HCT116 (cell line): Measurements from ENCODE around the gene SLCO2A1. TPM values are rescaled to one million over a fixed set of nuclear protein-coding genes. Genes with fewer than 3 reads are reported as not detected.
"Not testable (repeated sequence)": the region's sequence is repeated elsewhere in the genome, so short reads cannot be mapped to it uniquely, and the experiment has no call there.

Experiments used
- ATAC-seq: fragments of 200-7000 bp; cut with Tn5 transposase; 2 replicates; pipeline ENCODE4 v1.9.1; 2020; ENCODE audit warnings: mild to moderate bottlenecking, moderate library complexity
- BruUV-seq: library from RNA; stranded (reverse); fragments of 400-500 nt; replicated peaks from 2 replicates; lab custom pipeline; 2021; lab: Mats Ljungman, UMichigan
- CTCF ChIA-PET: fragments of 300-600 bp; sonication (Branson Sonifier 250); formaldehyde crosslinking; loops from one replicate; lab custom pipeline; 2021; ENCODE audit warnings: antibody characterized with exemption; lab: Charles Lee
- POLR2A ChIA-PET: fragments of 300-600, 350-600 bp; sonication (Branson Sonifier 250); formaldehyde crosslinking; loops from one replicate; lab custom pipeline; 2021; ENCODE audit warnings: antibody characterized with exemption; lab: Charles Lee
- RAD21 ChIA-PET, 2 experiments: fragments of 300-600 bp; sonication (Branson Sonifier 250); formaldehyde crosslinking; loops; one replicate each; lab custom pipeline; 2023; ENCODE audit warnings: low total read pairs in 2 of 2; ENCODE audit not compliant: uncharacterized antibody in 2 of 2, unreplicated experiment in 2 of 2, low non-redundant PET in 1 of 2; lab: Charles Lee
- DNase-seq: peaks from one replicate; pipeline ENCODE4 v3.0.0-alpha.2; 2010; ENCODE audit warnings: low read depth, low spot score
- H2AFZ ChIP-seq: fragments of 200-600 bp; shearing (Covaris generic), sonication (generic); 2 replicates; pipeline ENCODE4 v1.6.1; 2017; ENCODE audit warnings: low read depth, mixed run types, mixed read lengths, antibody characterized with exemption, low read length; ENCODE audit not compliant: poor library complexity, severe bottlenecking
- H3K27ac ChIP-seq: 2 replicates; pipeline ENCODE4 v1.5.1; 2012; ENCODE audit warnings: low read depth, low read length
- H3K27me3 ChIP-seq: fragments of 200-600 bp; sonication (generic); 2 replicates; pipeline ENCODE4 v1.6.1; 2016; ENCODE audit warnings: mixed run types, low read length, mixed read lengths; ENCODE audit not compliant: insufficient read depth
- H3K36me3 ChIP-seq, 2 experiments: fragments of 200-500 bp in 1 of 2; fragments of 200-600 bp in 1 of 2; sonication (Bioruptor generic) in 1 of 2; sonication (generic) in 1 of 2; 2 replicates each; pipeline versions ENCODE4 v1.5.1 to v1.6.1; 2014 to 2016; ENCODE audit warnings: low read length in 2 of 2, inconsistent platforms in 1 of 2, mixed read lengths in 1 of 2, mixed run types in 1 of 2; ENCODE audit not compliant: insufficient read depth in 2 of 2, control insufficient read depth in 1 of 2
- H3K4me1 ChIP-seq, 2 experiments: fragments of 200-600 bp in 1 of 2; sonication (generic) in 1 of 2; 2 replicates each; pipeline versions ENCODE4 v1.5.1 to v1.6.1; 2012 to 2017; ENCODE audit warnings: low read length in 2 of 2, inconsistent platforms in 1 of 2, mild to moderate bottlenecking in 1 of 2, mixed read lengths in 1 of 2, mixed run types in 1 of 2, moderate library complexity in 1 of 2; ENCODE audit not compliant: insufficient read depth in 2 of 2, control insufficient read depth in 1 of 2
- H3K4me2 ChIP-seq: fragments of 200-600 bp; sonication (generic); 2 replicates; pipeline ENCODE4 v1.6.1; 2017; ENCODE audit warnings: mixed run types, low read length, mixed read lengths
- H3K4me3 ChIP-seq, 2 experiments: fragments of 200-600 bp in 1 of 2; sonication (generic) in 1 of 2; replicated peaks in 1 of 2; 2 replicates each; pipeline ENCODE4 v1.5.1; 2011 to 2016; ENCODE audit warnings: low read length in 2 of 2, control low read depth in 1 of 2, low read depth in 1 of 2, mild to moderate bottlenecking in 1 of 2, mixed read lengths in 1 of 2, mixed run types in 1 of 2
- H3K79me2 ChIP-seq: fragments of 200-600 bp; sonication (generic); 2 replicates; pipeline ENCODE4 v1.6.1; 2017; ENCODE audit warnings: mild to moderate bottlenecking, mixed run types, low read length, moderate library complexity, mixed read lengths; ENCODE audit not compliant: insufficient read depth
- H3K9ac ChIP-seq: fragments of 200-600 bp; sonication (generic); 2 replicates; pipeline ENCODE4 v1.6.1; 2016; ENCODE audit warnings: low read length, mixed read lengths
- H3K9me2 ChIP-seq: fragments of 200-600 bp; sonication (generic), shearing (Covaris generic); 2 replicates; pipeline ENCODE4 v1.6.1; 2017; ENCODE audit warnings: mixed run types, mild to moderate bottlenecking, moderate library complexity; ENCODE audit not compliant: insufficient read depth
- H3K9me3 ChIP-seq, 2 experiments: fragments of 200-500 bp in 1 of 2; fragments of 200-600 bp in 1 of 2; sonication (Bioruptor generic) in 1 of 2; sonication (generic) in 1 of 2; 2 replicates each; pipeline ENCODE4 v1.6.1; 2014 to 2017; ENCODE audit warnings: low read length in 2 of 2, mixed read lengths in 2 of 2, inconsistent platforms in 1 of 2, low read depth in 1 of 2, mild to moderate bottlenecking in 1 of 2, mixed run types in 1 of 2, moderate library complexity in 1 of 2; ENCODE audit not compliant: control insufficient read depth in 1 of 2, insufficient read depth in 1 of 2
- H4K20me1 ChIP-seq: fragments of 200-600 bp; sonication (generic), shearing (Covaris generic); 2 replicates; pipeline ENCODE4 v1.6.1; 2017; ENCODE audit warnings: mixed run types, mild to moderate bottlenecking, moderate library complexity; ENCODE audit not compliant: insufficient read depth
- CEBPB ChIP-seq: IDR thresholded peaks from 2 replicates; pipeline ENCODE4 v1.6.1; 2012; ENCODE audit warnings: low read depth
- CTCF ChIP-seq, 3 experiments: fragments of 200-600 bp in 1 of 3; sonication (generic) in 1 of 3; IDR thresholded peaks in 2 of 3; conservative IDR thresholded peaks in 1 of 3; 2 replicates each; pipeline ENCODE4 v1.5.1; 2012 to 2017; ENCODE audit warnings: low read depth in 2 of 3, low read length in 2 of 3, antibody characterized with exemption in 1 of 3, borderline replicate concordance in 1 of 3, control low read depth in 1 of 3, mild to moderate bottlenecking in 1 of 3, mixed read lengths in 1 of 3, mixed run types in 1 of 3, moderate library complexity in 1 of 3; ENCODE audit not compliant: insufficient read depth in 1 of 3
- EGR1 ChIP-seq: IDR thresholded peaks from 2 replicates; pipeline ENCODE4 v1.6.1; 2012; ENCODE audit warnings: low read depth
- ELF1 ChIP-seq: IDR thresholded peaks from 2 replicates; pipeline ENCODE4 v1.6.1; 2012; ENCODE audit warnings: low read depth, borderline replicate concordance
- EZH2 ChIP-seq: fragments of 200-600 bp; sonication (generic); IDR thresholded peaks from 2 replicates; pipeline ENCODE4 v1.6.1; 2017; ENCODE audit warnings: antibody characterized with exemption, mixed run types
- EZH2phosphoT487 ChIP-seq: fragments of 200-600 bp; IDR thresholded peaks from 2 replicates; pipeline ENCODE4 v1.6.1; 2018; ENCODE audit warnings: antibody characterized with exemption, borderline replicate concordance
- FOSL1 ChIP-seq: IDR thresholded peaks from 2 replicates; pipeline ENCODE4 v1.6.1; 2012; ENCODE audit warnings: low read depth
- JUND ChIP-seq: IDR thresholded peaks from 2 replicates; pipeline ENCODE4 v1.6.1; 2012
- MAX ChIP-seq: IDR thresholded peaks from 2 replicates; pipeline ENCODE4 v1.6.1; 2012
- POLR2A ChIP-seq: IDR thresholded peaks from 2 replicates; pipeline ENCODE4 v1.7.0; 2011; ENCODE audit warnings: borderline replicate concordance; ENCODE audit not compliant: insufficient read depth, insufficient read length; ENCODE audit errors: extremely low read depth
- POLR2AphosphoS5 ChIP-seq: IDR thresholded peaks from 2 replicates; pipeline ENCODE4 v1.6.1; 2011; ENCODE audit warnings: mild to moderate bottlenecking, low read depth, low read length, moderate library complexity
- SIN3A ChIP-seq: IDR thresholded peaks from 2 replicates; pipeline ENCODE4 v1.6.1; 2012; ENCODE audit warnings: low read depth
- SRF ChIP-seq: IDR thresholded peaks from 2 replicates; pipeline ENCODE4 v1.6.1; 2012; ENCODE audit warnings: low read depth
- TCF7L2 ChIP-seq: IDR thresholded peaks from 2 replicates; pipeline ENCODE4 v1.7.0; 2011; ENCODE audit warnings: borderline replicate concordance, inconsistent platforms; ENCODE audit not compliant: insufficient read depth, insufficient read length; ENCODE audit errors: extremely low read depth
- YY1 ChIP-seq: IDR thresholded peaks from 2 replicates; pipeline ENCODE4 v1.6.1; 2011; ENCODE audit warnings: low read length, low read depth, moderate library complexity, mild to moderate bottlenecking; ENCODE audit not compliant: insufficient replicate concordance; ENCODE audit errors: extremely low read depth
- ZBTB33 ChIP-seq: IDR thresholded peaks from 2 replicates; pipeline ENCODE4 v1.6.1; 2011; ENCODE audit warnings: mild to moderate bottlenecking, low read length, moderate library complexity; ENCODE audit not compliant: insufficient replicate concordance; ENCODE audit errors: extremely low read depth
- ZFX ChIP-seq: fragments of 450-650 bp; IDR thresholded peaks from 2 replicates; pipeline ENCODE4 v1.6.1; 2017
- ZNF274 ChIP-seq: fragments of 200-500 bp; sonication (Bioruptor generic); IDR thresholded peaks from 2 replicates; pipeline ENCODE4 v1.6.1; 2014; ENCODE audit warnings: mild to moderate bottlenecking, low read depth, low read length, inconsistent platforms
- intact Hi-C: fragments of 100-400 bp; cut with micrococcal nuclease; formaldehyde crosslinking; loops from 2 replicates; pipeline ENCODE4 v1.10.0; 2022
- total RNA-seq: library from RNA; stranded (reverse); gene quantifications from one replicate; pipeline ENCODE4 v1.2.1, GENCODE V29; 2021; ENCODE audit not compliant: unreplicated experiment
- TF ChIP-seq, protein P1 (sequence below): IDR thresholded peaks from 2 replicates; pipeline ENCODE4 v1.6.1; 2012

SLCO2A1 gene
- total RNA-seq, 1 experiment from 2014 or later: 0.52 TPM

DNA sequence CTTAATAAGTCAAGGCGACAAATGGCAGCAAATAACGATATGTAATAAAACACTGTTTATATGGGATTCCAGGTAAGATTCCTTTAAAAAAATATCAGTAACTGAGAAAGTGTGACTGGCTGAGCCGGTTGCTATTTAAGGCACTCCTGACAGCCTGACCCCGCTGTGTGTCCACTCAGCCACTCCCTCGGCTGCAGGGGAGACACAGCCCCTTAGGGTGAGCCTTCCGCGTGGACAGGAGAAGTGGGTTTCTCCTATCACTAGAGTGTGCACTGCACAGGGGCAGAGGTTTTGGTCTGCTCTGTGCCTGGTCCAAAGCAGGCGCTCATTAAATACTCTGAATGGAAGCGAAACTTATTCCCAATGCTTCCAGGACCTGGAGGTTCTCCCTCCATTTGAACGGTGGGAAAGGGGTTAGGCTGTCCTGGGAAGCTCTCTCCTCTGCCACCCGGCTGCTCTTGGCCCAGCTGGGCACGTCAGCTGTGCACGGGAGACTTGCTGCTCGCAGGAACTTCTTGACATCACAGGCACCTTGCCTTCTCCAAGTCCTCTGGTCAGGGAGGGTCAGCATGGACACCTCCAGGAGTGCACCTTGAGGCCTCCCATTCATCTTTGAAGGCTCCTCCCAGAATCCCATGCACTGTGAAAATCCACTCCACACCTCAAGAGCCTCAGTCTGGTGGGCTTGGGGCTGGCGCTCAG is 43.3 kb upstream of the SLCO2A1 start:
- RAD21 ChIA-PET: no interaction called here
- H3K4me1 ChIP-seq: 0 out of 4 replicates have a peak, but pooled peaks cover 0 to under 1% of the 10 kb centered on the region in 2 experiments
- intact Hi-C loops: no loop called here
- no peak overlapping the region for H3K4me3 ChIP-seq
- no peak overlapping the region for H3K9ac ChIP-seq
- no peaks in the 10 kb centered on the region for H3K79me2 ChIP-seq
- H3K9me3 ChIP-seq: no peaks in the 10 kb centered on the region
- H3K9me2 ChIP-seq: no peaks in the 10 kb centered on the region
- ATAC-seq (no peak), DNase-seq (no peak)
- H3K4me2 ChIP-seq: no peak overlapping the region
- TF ChIP-seq POLR2A (no peak), JUND (no peak), YY1 (no peak), ELF1 (no peak), EZH2phosphoT487 (no peak), ZBTB33 (no peak), EZH2 (no peak), SIN3A (no peak), TCF7L2 (no peak), MAX (no peak), SRF (no peak), FOSL1 (no peak), CEBPB (no peak), POLR2AphosphoS5 (no peak), CTCF (IDR thresholded peaks at IDR 0.05 in 2 of 3, conservative IDR thresholded peaks at IDR 0.05 in 1 of 3; ENCODE audit: borderline replicate concordance in 1 of 3, insufficient read depth in 1 of 3, low read depth in 2 of 3, low read length in 2 of 3) (no peak), ZNF274 (no peak), EGR1 (no peak), ZFX (no peak)
- TF ChIP-seq, protein P1, sequence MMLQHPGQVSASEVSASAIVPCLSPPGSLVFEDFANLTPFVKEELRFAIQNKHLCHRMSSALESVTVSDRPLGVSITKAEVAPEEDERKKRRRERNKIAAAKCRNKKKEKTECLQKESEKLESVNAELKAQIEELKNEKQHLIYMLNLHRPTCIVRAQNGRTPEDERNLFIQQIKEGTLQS: no peak
- POLR2A ChIA-PET: no interaction called here
- H3K36me3 ChIP-seq: no peaks in the 10 kb centered on the region
- no peak overlapping the region for H2AFZ ChIP-seq
- CTCF ChIA-PET: no interaction called here
- BruUV-seq: no TSS peak
- no peaks in the 10 kb centered on the region for H4K20me1 ChIP-seq
- no peak overlapping the region for H3K27ac ChIP-seq
- H3K27me3 ChIP-seq: no peaks in the 10 kb centered on the region

DNA sequence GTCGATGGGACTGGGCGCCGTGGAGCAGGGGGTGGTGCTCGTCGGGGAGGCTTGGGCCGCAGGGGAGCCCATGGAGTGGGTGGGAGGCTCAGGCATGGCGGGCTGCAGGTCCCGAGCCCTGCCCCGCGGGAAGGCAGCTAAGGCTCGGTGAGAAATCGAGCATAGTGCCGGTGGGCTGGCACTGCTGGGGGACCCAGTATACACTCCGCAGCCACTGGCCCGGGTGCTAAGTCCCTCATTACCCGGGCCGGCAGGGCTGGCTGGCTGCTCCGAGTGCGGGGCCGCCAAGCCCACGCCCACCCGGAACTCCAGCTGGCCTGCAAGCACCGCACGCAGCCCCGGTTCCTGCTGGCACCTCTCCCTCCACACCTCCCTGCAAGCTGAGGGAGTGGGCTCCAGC is 40.6 kb upstream of the SLCO2A1 start:
- H3K9me2 ChIP-seq, H3K36me3 ChIP-seq, H3K4me2 ChIP-seq, ATAC-seq, intact Hi-C loops, H3K27ac ChIP-seq, BruUV-seq, H3K4me3 ChIP-seq, CTCF ChIA-PET, H2AFZ ChIP-seq, H3K27me3 ChIP-seq, H3K4me1 ChIP-seq, DNase-seq, H4K20me1 ChIP-seq, H3K79me2 ChIP-seq, H3K9ac ChIP-seq, RAD21 ChIA-PET, H3K9me3 ChIP-seq, POLR2A ChIA-PET: not testable (repeated sequence)
